Measurements from ENCODE around the gene THBD.

DNA sequence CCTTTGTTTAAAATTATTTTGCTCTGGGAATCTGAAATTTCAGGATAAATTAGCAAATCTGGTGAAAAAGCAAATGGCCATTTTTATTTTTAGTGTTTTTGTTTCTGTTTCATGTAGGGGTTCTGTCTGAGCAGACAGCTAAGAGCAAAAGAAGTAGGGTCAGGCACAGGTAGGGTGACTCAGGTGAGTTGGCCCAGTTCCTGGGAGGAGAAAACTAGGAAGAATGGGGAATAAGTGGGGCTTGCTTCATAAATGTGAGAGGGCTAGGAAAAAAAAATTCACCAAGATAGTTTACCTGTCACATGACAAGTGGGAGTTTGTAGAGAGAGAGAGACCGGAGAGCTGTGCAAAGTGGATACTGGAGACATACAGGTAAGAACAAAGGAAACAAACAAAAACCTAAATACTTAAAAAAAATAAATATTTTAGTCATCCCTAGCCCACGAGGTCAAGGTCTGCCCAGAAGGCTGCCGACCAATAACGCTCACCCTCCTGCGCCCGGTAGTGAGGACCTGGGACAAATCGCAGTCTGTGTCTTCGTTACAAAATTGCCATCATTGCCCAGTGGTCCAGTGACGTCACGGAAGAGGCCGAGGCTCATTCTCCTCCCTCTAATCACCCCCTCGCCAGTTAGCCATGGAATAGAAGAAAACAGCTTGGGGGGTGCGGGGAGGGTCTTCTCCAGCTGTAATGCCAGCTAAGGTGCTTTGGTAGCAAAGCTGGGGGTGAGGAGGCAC lies 2.3 kb downstream of the THBD start:
- TF ChIP-seq POLR2A (IDR thresholded peaks at IDR 0.05; ENCODE audit: low read length): no peak
- no peak for TF ChIP-seq GATA1 (IDR thresholded peaks at IDR 0.05; ENCODE audit: low read depth, low read length)
